NCI-H526 treated with DMSO at 0.1 percent for 48 hours (cell line): ENCODE results near the gene SPIC.
"Not testable (repeated sequence)": the region's sequence is repeated elsewhere in the genome, so short reads cannot be mapped to it uniquely, and the experiment has no call there.

Experiments used
- DNase-seq: peaks from one replicate; lab custom pipeline; 2025; lab: John Stamatoyannopoulos, UW

The SPIC gene

GRCh38 chr12:101474711-101475386 lies at the start of gene SPIC:
Gene SPIC (plus strand): TSS chr12:101475336. CDS start chr12:101476905, 1,569 bp downstream.
- DNase-seq, result no peak

GRCh38 chr12:101430456-101430855 lies 44.7 kb upstream of the SPIC start:
- no peak for DNase-seq

GRCh38 chr12:101436136-101436535 lies 39.0 kb upstream of the SPIC start:
- no peak for DNase-seq

- no peak for DNase-seq
Observed at GRCh38 chr12:101439236-101439635, 35.9 kb upstream of the SPIC start.

GRCh38 chr12:101441461-101442224 lies 33.5 kb upstream of the SPIC start:
- DNase-seq, result no peak

- DNase-seq, result no peak
Observed at GRCh38 chr12:101455685-101456084, 19.5 kb upstream of the SPIC start.

GRCh38 chr12:101459642-101460346 lies 15.3 kb upstream of the SPIC start:
- DNase-seq, result no peak

GRCh38 chr12:101468948-101469347 lies 6.2 kb upstream of the SPIC start:
- no peak for DNase-seq

- no peak for DNase-seq
Observed at GRCh38 chr12:101470939-101471338, 4.2 kb upstream of the SPIC start.

- not testable (repeated sequence) for DNase-seq
Observed at GRCh38 chr12:101471878-101472277, 3.3 kb upstream of the SPIC start.

- DNase-seq, result peak; percentile 50
Observed at GRCh38 chr12:101474248-101474647, 888 bp upstream of the SPIC start.

GRCh38 chr12:101475751-101476305 lies 692 bp downstream of the SPIC start:
- DNase-seq, result no peak

GRCh38 chr12:101480849-101481248 lies 5.7 kb downstream of the SPIC start:
- no peak for DNase-seq

- DNase-seq, result peak; percentile 56
Observed at GRCh38 chr12:101485021-101485420, 9.9 kb downstream of the SPIC start.

GRCh38 chr12:101488469-101488868 lies 13.3 kb downstream of the SPIC start:
- DNase-seq, result no peak

GRCh38 chr12:101490286-101490920 lies 15.3 kb downstream of the SPIC start:
- peak; percentile 66 for DNase-seq

GRCh38 chr12:101491329-101491728 lies 16.2 kb downstream of the SPIC start:
- no peak for DNase-seq

- DNase-seq, result no peak
Observed at GRCh38 chr12:101493556-101493955, 18.4 kb downstream of the SPIC start.

- no peak for DNase-seq
Observed at GRCh38 chr12:101498252-101498651, 23.1 kb downstream of the SPIC start.

- no peak for DNase-seq
Observed at GRCh38 chr12:101501410-101501995, 26.4 kb downstream of the SPIC start.

- DNase-seq, result no peak
Observed at GRCh38 chr12:101521136-101521535, 46.0 kb downstream of the SPIC start.

- DNase-seq, result no peak
Observed at GRCh38 chr12:101527682-101528081, 52.5 kb downstream of the SPIC start.
